Measurements from ENCODE around the gene TPP1. TPM values are rescaled to one million over a fixed set of nuclear protein-coding genes. Genes with fewer than 3 reads are reported as not detected.
A peak's percentile ranks its signal among the peaks of the same experiment; 100 is the strongest.

TPP1 gene
- total RNA-seq, 1 donor from 2014 or later: 38.4 TPM

DNA sequence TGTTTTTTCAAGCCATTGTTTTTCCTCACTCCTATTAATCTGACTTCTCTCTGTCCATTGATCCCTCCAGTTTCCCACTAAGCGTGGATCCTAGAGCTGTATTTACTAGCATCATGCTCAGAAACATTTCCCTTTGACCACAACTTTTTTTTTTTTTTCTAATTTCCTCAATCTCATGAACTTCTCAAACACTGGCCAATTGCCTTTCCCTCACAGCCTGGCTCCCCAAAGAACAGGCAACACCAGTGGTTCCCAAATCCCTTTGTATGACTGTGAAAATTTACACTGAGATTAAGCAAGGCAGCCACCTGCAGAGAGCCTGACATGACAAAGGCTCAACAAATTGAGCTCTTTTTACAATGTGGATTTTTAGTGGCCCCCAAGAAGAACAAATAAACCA lies 1.4 kb upstream of the TPP1 start:
- Mint-ChIP-seq H3K27me3 (ENCODE audit: insufficient read depth) (no peaks in the 10 kb centered on the region), H3K4me3 (no peak overlapping the region), H3K27ac (no peak overlapping the region), H3K4me1 (ENCODE audit: low read depth) (no peaks in the 10 kb centered on the region), H3K36me3 (ENCODE audit: low read depth) (peaks cover 4% of the 10 kb centered on the region), H3K9me3 (no peaks in the 10 kb centered on the region)
- intact Hi-C loops (cut with micrococcal nuclease): no loop called here
- no peak for DNase-seq (ENCODE audit: low spot score)

GRCh38 chr11:6618117-6619003 lies 862 bp downstream of the TPP1 start:
- intact Hi-C loops (cut with micrococcal nuclease): loop anchor here (1.0 to 10.0 kb wide), 9 partner anchors 7 to 934 kb away; partner anchors contain the start of genes FHIP1B, ILK, MRPL17 and RRP8
- peaks cover 10% of the 10 kb centered on the region for H3K36me3 Mint-ChIP-seq (ENCODE audit: low read depth)
- no peak overlapping the region for H3K27ac Mint-ChIP-seq
- no peaks in the 10 kb centered on the region for H3K9me3 Mint-ChIP-seq
- no peaks in the 10 kb centered on the region for H3K4me1 Mint-ChIP-seq (ENCODE audit: low read depth)
- peak; percentile 37 for DNase-seq (ENCODE audit: low spot score)
- no peak overlapping the region for H3K4me3 Mint-ChIP-seq
- no peaks in the 10 kb centered on the region for H3K27me3 Mint-ChIP-seq (ENCODE audit: insufficient read depth)

DNA sequence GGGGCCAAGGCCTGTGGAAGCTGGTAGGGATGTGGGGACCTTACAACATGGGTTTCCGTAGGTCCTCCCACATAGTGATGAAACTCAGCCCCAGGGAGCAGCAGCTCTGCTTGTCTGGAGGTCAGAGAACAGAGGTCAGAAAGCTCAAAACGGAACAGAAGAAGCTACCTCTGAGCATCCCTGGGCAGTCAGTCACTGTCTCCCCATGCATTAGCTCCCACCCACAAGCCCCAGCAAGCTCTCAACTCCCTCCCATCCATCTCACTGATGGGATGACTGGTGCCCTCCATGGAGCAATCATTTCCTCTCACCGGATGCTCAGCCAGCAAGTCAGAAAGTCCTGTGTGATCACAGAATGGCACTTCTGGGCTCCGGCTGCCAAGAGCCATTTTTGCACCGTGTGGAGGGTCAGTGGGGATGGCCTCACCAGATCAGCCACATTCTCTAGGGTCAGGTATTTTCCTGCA lies 1.9 kb downstream of the TPP1 start:
- Mint-ChIP-seq H3K36me3 (ENCODE audit: low read depth) (peaks cover 10% of the 10 kb centered on the region), H3K4me1 (ENCODE audit: low read depth) (no peaks in the 10 kb centered on the region), H3K9me3 (no peaks in the 10 kb centered on the region), H3K27ac (peak overlapping the region; percentile 35), H3K27me3 (ENCODE audit: insufficient read depth) (no peaks in the 10 kb centered on the region), H3K4me3 (no peak overlapping the region)
- intact Hi-C loops (cut with micrococcal nuclease): loop anchor here (10.0 kb wide), 1 partner anchor 933 kb away; the partner anchor contains the start of genes TRIM22 and TRIM5
- DNase-seq (ENCODE audit: low spot score): no peak

DNA sequence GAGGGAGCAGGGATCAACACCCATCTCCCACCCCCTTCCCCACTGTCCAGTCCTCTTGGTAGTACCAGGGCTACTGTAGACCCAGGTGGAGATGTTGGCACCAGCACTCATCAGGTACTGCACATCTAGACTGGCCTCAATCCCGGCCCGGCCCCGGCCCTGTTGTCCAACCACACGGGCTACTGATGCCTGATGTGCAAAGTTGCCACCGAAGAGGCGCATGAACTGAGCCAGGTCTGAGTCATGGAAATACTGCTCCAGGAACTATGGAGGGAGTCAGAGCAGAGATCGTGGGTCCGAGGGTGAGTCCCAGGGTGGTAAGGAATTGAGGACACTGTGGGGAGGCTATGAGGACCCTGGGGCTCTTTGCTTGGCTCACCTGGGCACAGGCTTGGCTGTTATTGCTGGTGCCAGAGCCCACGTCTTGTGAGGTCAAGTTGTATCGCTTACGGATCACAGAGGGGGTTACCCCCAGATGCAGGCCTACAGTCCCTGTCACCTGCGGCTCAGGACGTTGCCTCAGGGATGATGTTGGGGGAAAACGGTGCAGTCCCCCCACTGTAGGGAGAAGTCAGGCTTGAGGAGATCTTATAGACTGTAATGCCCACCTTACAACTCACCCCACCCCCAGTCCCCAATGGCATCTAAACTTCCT lies 2.5 kb downstream of the TPP1 start:
- intact Hi-C loops (cut with micrococcal nuclease): loop anchor here (10.0 kb wide), 1 partner anchor 932 kb away; the partner anchor contains the start of genes TRIM22 and TRIM5
- Mint-ChIP-seq H3K4me1 (ENCODE audit: low read depth) (no peaks in the 10 kb centered on the region), H3K9me3 (no peaks in the 10 kb centered on the region), H3K27me3 (ENCODE audit: insufficient read depth) (no peaks in the 10 kb centered on the region), H3K4me3 (peak overlapping the region; percentile 43), H3K27ac (peak overlapping the region; percentile 54), H3K36me3 (ENCODE audit: low read depth) (peaks cover 10% of the 10 kb centered on the region)
- no peak for DNase-seq (ENCODE audit: low spot score)

DNA sequence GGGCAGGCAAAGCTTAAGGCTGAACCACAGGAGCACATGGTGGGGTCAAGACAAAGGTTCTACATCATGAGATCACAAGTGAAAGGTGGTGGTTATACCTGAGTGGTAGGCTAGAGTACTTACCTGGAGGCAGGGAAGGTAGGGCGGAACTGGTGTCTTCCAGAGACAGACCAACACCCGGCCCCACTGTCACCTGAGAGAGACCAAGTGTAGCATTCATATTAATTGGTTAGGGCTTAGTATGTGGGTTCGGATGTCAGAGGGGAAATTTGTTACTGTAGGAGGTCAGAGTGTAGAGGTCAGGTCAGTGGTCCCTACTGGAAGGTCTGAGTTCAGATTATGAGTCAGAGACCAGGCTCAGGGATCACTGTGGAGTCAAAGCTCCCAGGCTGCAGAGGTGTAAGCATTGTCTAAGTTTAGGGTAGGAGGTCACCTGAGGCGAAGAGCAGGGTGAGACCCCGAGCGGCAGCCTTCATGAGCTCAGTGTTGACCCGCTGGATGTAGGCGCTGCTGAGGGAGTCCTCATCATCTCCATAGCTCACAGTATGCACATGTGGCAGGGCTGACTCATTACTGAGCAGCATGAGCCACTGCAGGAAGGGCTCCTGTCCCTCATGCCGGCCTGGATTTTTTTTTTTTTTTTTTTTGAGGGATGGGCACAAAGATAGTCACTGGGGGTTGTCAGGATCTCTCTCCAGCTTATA lies 3.2 kb downstream of the TPP1 start:
- Mint-ChIP-seq H3K36me3 (ENCODE audit: low read depth) (peaks cover 15% of the 10 kb centered on the region), H3K4me3 (peak overlapping the region; percentile 6), H3K9me3 (no peaks in the 10 kb centered on the region), H3K4me1 (ENCODE audit: low read depth) (peaks cover 5% of the 10 kb centered on the region), H3K27me3 (ENCODE audit: insufficient read depth) (no peaks in the 10 kb centered on the region), H3K27ac (no peak overlapping the region)
- DNase-seq (ENCODE audit: low spot score): no peak
- intact Hi-C loops (cut with micrococcal nuclease): loop anchor here (10.0 kb wide), 1 partner anchor 931 kb away; the partner anchor contains the start of genes TRIM22 and TRIM5

DNA sequence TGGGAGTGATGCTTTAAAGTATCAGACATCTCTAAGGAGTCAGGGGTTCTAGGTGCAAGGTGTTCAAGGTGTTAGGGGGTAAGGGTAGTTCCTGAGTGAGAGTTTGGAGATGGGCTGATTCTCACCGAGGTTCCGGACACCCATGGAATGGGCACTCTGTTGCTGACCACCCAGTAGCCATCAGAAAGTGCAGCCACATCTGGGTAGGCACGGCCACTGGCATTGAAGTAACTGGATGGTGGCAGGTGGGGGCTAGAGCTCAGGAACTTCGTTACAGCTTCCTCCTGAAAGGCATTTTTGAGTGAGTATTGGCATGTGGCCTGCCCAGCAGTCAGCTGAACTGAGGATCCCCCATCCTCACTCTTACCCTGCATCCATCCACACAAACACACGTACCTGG lies 4.2 kb downstream of the TPP1 start:
- no peak overlapping the region for H3K4me3 Mint-ChIP-seq
- intact Hi-C loops (cut with micrococcal nuclease): loop anchor here (10.0 kb wide), 1 partner anchor 930 kb away; the partner anchor contains the start of genes TRIM22 and TRIM5
- H3K36me3 Mint-ChIP-seq (ENCODE audit: low read depth): peaks cover 21% of the 10 kb centered on the region
- H3K27me3 Mint-ChIP-seq (ENCODE audit: insufficient read depth): no peaks in the 10 kb centered on the region
- H3K4me1 Mint-ChIP-seq (ENCODE audit: low read depth): peaks cover 13% of the 10 kb centered on the region
- H3K9me3 Mint-ChIP-seq: no peaks in the 10 kb centered on the region
- DNase-seq (ENCODE audit: low spot score): no peak
- no peak overlapping the region for H3K27ac Mint-ChIP-seq

- Mint-ChIP-seq H3K27me3 (ENCODE audit: insufficient read depth) (no peaks in the 10 kb centered on the region), H3K9me3 (no peaks in the 10 kb centered on the region), H3K4me1 (ENCODE audit: low read depth) (peaks cover 19% of the 10 kb centered on the region), H3K36me3 (ENCODE audit: low read depth) (peaks cover 27% of the 10 kb centered on the region), H3K27ac (no peak overlapping the region), H3K4me3 (no peak overlapping the region)
- DNase-seq (ENCODE audit: low spot score): no peak
- intact Hi-C loops (cut with micrococcal nuclease): loop anchor here (10.0 kb wide), 1 partner anchor 930 kb away; the partner anchor contains the start of genes TRIM22 and TRIM5
Observed at GRCh38 chr11:6614446-6614845, 4.8 kb downstream of the TPP1 start.

DNA sequence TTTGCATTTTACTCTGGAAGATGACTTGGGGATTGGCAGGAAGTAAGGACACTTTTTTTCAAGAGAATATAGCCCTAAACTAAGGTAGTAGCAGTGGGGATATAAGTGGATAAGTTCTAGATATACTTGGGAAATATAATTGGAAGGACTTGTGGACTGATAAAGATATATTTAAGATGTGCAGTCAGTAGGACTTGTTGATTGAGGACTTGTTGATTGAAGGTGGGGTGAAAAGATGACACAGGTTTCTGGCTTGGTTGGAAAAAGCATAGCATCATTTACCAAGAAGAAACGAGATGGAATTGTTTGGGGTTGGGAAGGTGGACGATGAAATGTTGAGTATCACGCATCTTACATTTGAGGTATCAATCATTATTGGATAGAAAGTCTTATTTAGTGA lies 5.7 kb downstream of the TPP1 start:
- Mint-ChIP-seq H3K9me3 (no peaks in the 10 kb centered on the region), H3K4me1 (ENCODE audit: low read depth) (peaks cover 20% of the 10 kb centered on the region), H3K27ac (no peak overlapping the region), H3K4me3 (no peak overlapping the region), H3K36me3 (ENCODE audit: low read depth) (peaks cover 32% of the 10 kb centered on the region), H3K27me3 (ENCODE audit: insufficient read depth) (no peaks in the 10 kb centered on the region)
- no peak for DNase-seq (ENCODE audit: low spot score)
- intact Hi-C loops (cut with micrococcal nuclease): loop anchor here (2.0 to 10.0 kb wide), 2 partner anchors 133 to 929 kb away; partner anchors contain the start of genes TRIM22 and TRIM5

DNA sequence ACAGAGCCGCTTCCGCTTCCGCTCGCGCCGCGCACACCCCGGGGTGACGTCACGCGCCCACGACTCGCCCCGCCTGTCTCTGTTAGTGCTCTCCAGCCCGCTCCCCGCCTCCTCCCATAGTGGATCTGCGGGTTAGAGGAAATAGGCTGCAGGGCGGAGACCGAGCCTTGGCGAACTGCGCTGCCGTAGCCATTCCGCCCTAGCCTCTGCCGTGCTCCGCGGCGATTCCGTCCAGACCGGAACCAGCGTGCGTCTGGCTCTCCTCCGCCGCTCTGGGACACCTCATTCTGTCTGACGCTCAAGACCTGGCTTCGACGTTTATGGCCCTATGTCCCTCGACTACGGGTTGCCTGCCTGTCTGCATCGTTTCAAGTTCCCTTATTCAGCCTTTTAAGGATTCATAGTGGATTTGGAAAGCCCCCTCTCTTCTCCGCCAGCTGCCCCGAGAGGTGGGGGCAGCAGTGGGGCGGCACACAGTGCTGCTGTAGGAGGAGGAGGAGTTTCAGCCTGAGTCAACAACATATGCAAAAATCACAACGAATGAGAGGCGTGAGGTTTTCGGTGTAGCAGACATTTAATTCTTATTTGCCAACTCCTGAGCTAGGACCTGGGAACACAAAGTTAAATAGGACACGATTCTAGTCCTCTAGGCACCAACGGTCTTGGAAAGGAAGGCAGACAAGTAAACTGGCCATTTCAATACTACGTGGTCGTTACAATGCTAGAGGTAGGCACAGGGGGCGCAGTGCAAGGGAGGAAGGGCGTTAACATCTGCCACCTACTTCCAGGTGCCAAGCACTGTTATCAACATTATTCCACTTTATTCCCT lies 6.8 kb downstream of the TPP1 start, which contains the start of gene TAF10:
Gene TAF10 (minus strand): TSS at position 4 of the 829 bp plus-strand sequence. CDS start 27 bp downstream, outside the sequence.
- DNase-seq (ENCODE audit: low spot score): peak; percentile 95
- H3K4me3 Mint-ChIP-seq: peak within 1 kb of the TSS; percentile 93
- intact Hi-C loops (cut with micrococcal nuclease): loop anchor here (1.0 to 10.0 kb wide), 6 partner anchors 9 to 928 kb away; partner anchors contain the start of genes ARFIP2, FHIP1B, ILK and MRPL17
- peak within 1 kb of the TSS; percentile 87 for H3K27ac Mint-ChIP-seq
- peaks cover 29% of the 10 kb centered on the region for H3K4me1 Mint-ChIP-seq (ENCODE audit: low read depth)
- no peaks in the 10 kb centered on the region for H3K9me3 Mint-ChIP-seq
- H3K36me3 Mint-ChIP-seq (ENCODE audit: low read depth): peaks cover 38% of the 10 kb centered on the region
- H3K27me3 Mint-ChIP-seq (ENCODE audit: insufficient read depth): no peaks in the 10 kb centered on the region

- Mint-ChIP-seq H3K36me3 (ENCODE audit: low read depth) (peaks cover 40% of the 10 kb centered on the region), H3K4me1 (ENCODE audit: low read depth) (peaks cover 34% of the 10 kb centered on the region), H3K27ac (no peak overlapping the region), H3K27me3 (ENCODE audit: insufficient read depth) (no peaks in the 10 kb centered on the region), H3K9me3 (no peaks in the 10 kb centered on the region), H3K4me3 (peak overlapping the region; percentile 93)
- DNase-seq (ENCODE audit: low spot score): no peak
- intact Hi-C loops (cut with micrococcal nuclease): loop anchor here (1.0 to 10.0 kb wide), 7 partner anchors 7 to 927 kb away; partner anchors contain the start of genes ARFIP2, FHIP1B, ILK and MRPL17
Observed at GRCh38 chr11:6611963-6612212, 7.3 kb downstream of the TPP1 start.

- H3K4me1 Mint-ChIP-seq (ENCODE audit: low read depth): peaks cover 40% of the 10 kb centered on the region
- no peaks in the 10 kb centered on the region for H3K27me3 Mint-ChIP-seq (ENCODE audit: insufficient read depth)
- no peak for DNase-seq (ENCODE audit: low spot score)
Observed at GRCh38 chr11:6611092-6611962, 7.9 kb downstream of the TPP1 start.

More at GRCh38 chr11:6611092-6611962, 7.9 kb downstream of the TPP1 start:
- H3K36me3 Mint-ChIP-seq (ENCODE audit: low read depth): peaks cover 41% of the 10 kb centered on the region
- intact Hi-C loops (cut with micrococcal nuclease): loop anchor here (1.0 to 10.0 kb wide), 2 partner anchors 8 to 927 kb away; partner anchors contain the start of genes TPP1, TRIM22 and TRIM5
- no peaks in the 10 kb centered on the region for H3K9me3 Mint-ChIP-seq
- peak overlapping the region; percentile 87 for H3K27ac Mint-ChIP-seq
- H3K4me3 Mint-ChIP-seq: peak overlapping the region; percentile 93

All from activated T-helper 1 cell treated with anti-CD3 and anti-CD28 coated beads, Interleukin-12 subunit alpha, Interleukin-12 subunit beta, Interleukin-2, Interleukin-4 antibody, amounts not matched to agents 30 ng/mL and 10 ng/mL and 1 ng/mL, durations not matched to agents 14 hours and 24 hours and 36 hours (primary cell).